Stomach (tissue), 9 donors: Measurements from ENCODE around the gene MYL7. TPM values are rescaled to one million over a fixed set of nuclear protein-coding genes. Genes with fewer than 3 reads are reported as not detected.
"Not testable (repeated sequence)": the region's sequence is repeated elsewhere in the genome, so short reads cannot be mapped to it uniquely, and the experiment has no call there.

Experiments
- DNase-seq, 2 donors: peaks; one replicate each; pipeline versions ENCODE4 v3.0.0 to v3.0.0-alpha.2; 2013 to 2019
- H3K27ac ChIP-seq, 5 donors: fragments of 200-600 bp in 4 of 5; sonication (generic) in 4 of 5; one replicate each; pipeline ENCODE4 v1.5.1; 2013 to 2019; ENCODE audit warnings: mild to moderate bottlenecking in 1 of 5, moderate library complexity in 1 of 5
- H3K27me3 ChIP-seq, 3 donors: fragments of 200-600 bp; sonication (generic); one replicate each; pipeline ENCODE4 v1.5.1; 2017 to 2019; ENCODE audit warnings: mixed run types in 1 of 3
- H3K36me3 ChIP-seq, 4 donors: fragments of 200-600 bp; sonication (generic); 1 replicate in 3 of 4; 2 replicates in 1 of 4; pipeline ENCODE4 v1.5.1; 2016 to 2019
- H3K4me1 ChIP-seq, 4 donors: fragments of 200-600 bp; sonication (generic); one replicate each; pipeline ENCODE4 v1.5.1; 2016 to 2019
- H3K4me3 ChIP-seq, 4 donors: fragments of 200-600 bp; sonication (generic) in 3 of 4; one replicate each; pipeline ENCODE4 v1.5.1; 2016 to 2019; ENCODE audit warnings: mild to moderate bottlenecking in 1 of 4
- H3K9me3 ChIP-seq, 4 donors: fragments of 200-600 bp; sonication (generic); one replicate each; pipeline ENCODE4 v1.5.1; 2016 to 2019
- EP300 ChIP-seq: sonication (generic); formaldehyde crosslinking; IDR thresholded peaks from one replicate; pipeline ENCODE4 v1.6.1; 2017; ENCODE audit warnings: antibody characterized with exemption
- POLR2A ChIP-seq, 4 donors: fragments of 450-650 bp; IDR thresholded peaks; one replicate each; pipeline ENCODE4 v1.6.1; 2016; ENCODE audit warnings: antibody characterized with exemption in 4 of 4, control low read depth in 2 of 4, mild to moderate bottlenecking in 1 of 4, moderate library complexity in 1 of 4
- POLR2AphosphoS5 ChIP-seq, 3 donors: sonication (generic); formaldehyde crosslinking; IDR thresholded peaks; one replicate each; pipeline ENCODE4 v1.6.1; 2016; ENCODE audit warnings: antibody characterized with exemption in 3 of 3
- WGBS, 5 donors: extraction: QIAGEN DNeasy Blood & Tissue Kit in 3 of 5; methylation state at CpG; one replicate each; pipeline versions ENCODE4 v1.1.5 to v1.1.7; 2013 to 2018; 5-methylcytosine and 5-hydroxymethylcytosine counted together
- intact Hi-C: fragments of 100-400 bp; cut with DNase I; formaldehyde crosslinking; loops from one replicate; pipeline ENCODE4 v1.15.1; 2023; ENCODE audit warnings: low total_unique reads
- polyA plus RNA-seq, 3 donors: library from polyadenylated mRNA; stranded (reverse); fragments of 200-250 nt; gene quantifications; one replicate each; pipeline ENCODE4 v1.2.3, GENCODE V29; 2013
- total RNA-seq, 5 donors: library from RNA; depleted of rRNA; stranded (reverse); fragments of >200 nt; gene quantifications; one replicate each; pipeline versions ENCODE4 v1.1.0 to v1.2.3, GENCODE V29; 2014 to 2016
- TF ChIP-seq, protein P1 (sequence below), 7 experiments: fragments of 450-650 bp in 4 of 7; fragments of 200-600 bp in 3 of 7; sonication (generic) in 3 of 7; IDR thresholded peaks; one replicate each; pipeline ENCODE4 v1.5.1; 2016 to 2019; ENCODE audit warnings: antibody characterized with exemption in 7 of 7, control low read depth in 2 of 7, mild to moderate bottlenecking in 1 of 7
- donor health status: healthy with polysubstance abuse.
- donor health status: Bipolar disorder and iron deficiency.
- donor health status: healthy.

MYL7 gene
- total and polyA plus RNA-seq, 8 donors = 2.2 TPM; not detected in 7

DNA sequence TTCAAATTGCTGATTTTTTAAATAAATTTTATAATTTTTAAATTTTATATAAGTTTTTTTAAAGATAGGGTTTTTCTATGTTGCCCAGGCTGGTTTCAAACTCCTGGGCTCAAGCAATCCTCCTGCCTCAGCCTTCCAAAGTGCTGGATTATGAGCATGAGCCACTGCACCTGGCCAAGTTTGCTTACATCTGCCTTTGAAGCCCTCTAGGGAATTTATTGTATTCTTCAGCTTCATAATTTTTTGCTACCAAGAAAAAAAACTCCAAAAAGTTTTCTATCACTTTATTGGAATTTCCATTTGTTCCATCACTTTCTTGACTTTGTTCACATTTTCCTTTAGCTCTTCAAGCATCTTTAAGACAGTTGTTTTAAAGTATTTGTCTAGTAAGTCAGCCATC lies 14.0 kb downstream of the MYL7 start:
- no peaks in the 10 kb centered on the region for H3K36me3 ChIP-seq
- H3K4me3 ChIP-seq = no peak overlapping the region
- TF ChIP-seq POLR2A (IDR thresholded peaks at IDR 0.05) = no peak
- TF ChIP-seq, protein P1, sequence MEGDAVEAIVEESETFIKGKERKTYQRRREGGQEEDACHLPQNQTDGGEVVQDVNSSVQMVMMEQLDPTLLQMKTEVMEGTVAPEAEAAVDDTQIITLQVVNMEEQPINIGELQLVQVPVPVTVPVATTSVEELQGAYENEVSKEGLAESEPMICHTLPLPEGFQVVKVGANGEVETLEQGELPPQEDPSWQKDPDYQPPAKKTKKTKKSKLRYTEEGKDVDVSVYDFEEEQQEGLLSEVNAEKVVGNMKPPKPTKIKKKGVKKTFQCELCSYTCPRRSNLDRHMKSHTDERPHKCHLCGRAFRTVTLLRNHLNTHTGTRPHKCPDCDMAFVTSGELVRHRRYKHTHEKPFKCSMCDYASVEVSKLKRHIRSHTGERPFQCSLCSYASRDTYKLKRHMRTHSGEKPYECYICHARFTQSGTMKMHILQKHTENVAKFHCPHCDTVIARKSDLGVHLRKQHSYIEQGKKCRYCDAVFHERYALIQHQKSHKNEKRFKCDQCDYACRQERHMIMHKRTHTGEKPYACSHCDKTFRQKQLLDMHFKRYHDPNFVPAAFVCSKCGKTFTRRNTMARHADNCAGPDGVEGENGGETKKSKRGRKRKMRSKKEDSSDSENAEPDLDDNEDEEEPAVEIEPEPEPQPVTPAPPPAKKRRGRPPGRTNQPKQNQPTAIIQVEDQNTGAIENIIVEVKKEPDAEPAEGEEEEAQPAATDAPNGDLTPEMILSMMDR (IDR thresholded peaks at IDR 0.05) = no peak
- TF ChIP-seq EP300 = no peak
- no peak for TF ChIP-seq POLR2AphosphoS5 (IDR thresholded peaks at IDR 0.05)
- H3K27ac ChIP-seq = no peak overlapping the region
- intact Hi-C loops = loop anchor here (10.0 kb wide), 1 partner anchor 52 kb away; no protein-coding TSS in a partner anchor
- no peaks in the 10 kb centered on the region for H3K27me3 ChIP-seq
- H3K4me1 ChIP-seq = peaks cover 6 to 22% (median 16%) of the 10 kb centered on the region in 4 donors
- DNase-seq = no peak
- H3K9me3 ChIP-seq = no peaks in the 10 kb centered on the region

DNA sequence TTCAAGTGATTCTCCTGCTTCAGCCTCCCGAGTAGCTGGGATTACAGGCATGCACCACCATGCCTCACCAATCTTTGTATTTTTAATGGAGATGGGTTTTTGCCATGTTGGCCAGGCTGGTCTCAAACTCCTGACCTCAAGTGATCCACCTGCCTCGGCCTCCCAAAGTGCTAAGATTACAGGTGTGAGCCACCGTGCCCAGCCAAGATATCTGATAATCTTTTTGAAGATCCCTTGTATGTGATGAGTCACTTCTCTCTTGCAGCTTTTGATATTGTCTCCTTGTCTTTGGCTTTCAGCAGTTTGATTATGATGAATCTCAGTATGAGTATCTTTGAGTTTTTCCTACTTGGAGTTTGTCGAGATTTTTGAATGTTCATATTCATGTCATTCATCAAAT lies 14.6 kb downstream of the MYL7 start:
- peaks cover 6 to 28% (median 21%) of the 10 kb centered on the region in 4 donors for H3K4me1 ChIP-seq

DNA sequence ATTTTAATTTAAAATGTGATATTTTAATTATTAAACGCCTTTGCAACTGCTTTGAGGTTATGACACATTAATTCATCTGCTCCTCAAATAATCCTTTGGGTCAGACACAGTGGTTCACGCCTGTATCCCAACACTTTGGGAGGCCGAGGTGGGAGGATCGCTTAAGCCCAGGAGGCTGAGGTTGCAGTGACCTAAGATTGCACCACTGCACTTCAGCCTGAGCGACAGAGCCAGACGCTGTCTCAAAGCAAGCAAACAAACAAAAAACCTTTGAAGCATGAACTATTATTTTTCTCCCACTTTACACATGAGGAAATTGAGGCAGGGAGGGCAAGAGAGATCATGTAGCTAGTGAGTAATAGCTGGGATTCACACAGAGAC lies 16.3 kb downstream of the MYL7 start:
- 91 to 95% (median 93%) methylated on average over 6 of the region's 6 CpGs for WGBS, 5 donors
- intact Hi-C loops = loop anchor here (10.0 kb wide), 1 partner anchor 50 kb away; no protein-coding TSS in a partner anchor
- no peaks in the 10 kb centered on the region for H3K9me3 ChIP-seq
- no peak overlapping the region for H3K27ac ChIP-seq
- H3K4me3 ChIP-seq = no peak overlapping the region
- TF ChIP-seq POLR2A (IDR thresholded peaks at IDR 0.05) (no peak), POLR2AphosphoS5 (IDR thresholded peaks at IDR 0.05) (no peak), EP300 (no peak)
- TF ChIP-seq, protein P1 (IDR thresholded peaks at IDR 0.05) = no peak
- peaks cover 5 to 22% (median 19%) of the 10 kb centered on the region in 4 donors for H3K36me3 ChIP-seq
- no peak for DNase-seq
- no peaks in the 10 kb centered on the region for H3K27me3 ChIP-seq
- H3K4me1 ChIP-seq = peaks cover 6 to 37% (median 31%) of the 10 kb centered on the region in 4 donors

More for the DNA sequence above, 14.6 kb downstream of the MYL7 start:
- DNase-seq, H3K4me3 ChIP-seq, H3K27ac ChIP-seq, H3K27me3 ChIP-seq, H3K36me3 ChIP-seq, H3K9me3 ChIP-seq: not testable (repeated sequence)
- 81 to 91% (median 86%) methylated on average over 4 of the region's 4 CpGs for WGBS, 5 donors
- intact Hi-C loops = loop anchor here (10.0 kb wide), 1 partner anchor 52 kb away; no protein-coding TSS in a partner anchor

DNA sequence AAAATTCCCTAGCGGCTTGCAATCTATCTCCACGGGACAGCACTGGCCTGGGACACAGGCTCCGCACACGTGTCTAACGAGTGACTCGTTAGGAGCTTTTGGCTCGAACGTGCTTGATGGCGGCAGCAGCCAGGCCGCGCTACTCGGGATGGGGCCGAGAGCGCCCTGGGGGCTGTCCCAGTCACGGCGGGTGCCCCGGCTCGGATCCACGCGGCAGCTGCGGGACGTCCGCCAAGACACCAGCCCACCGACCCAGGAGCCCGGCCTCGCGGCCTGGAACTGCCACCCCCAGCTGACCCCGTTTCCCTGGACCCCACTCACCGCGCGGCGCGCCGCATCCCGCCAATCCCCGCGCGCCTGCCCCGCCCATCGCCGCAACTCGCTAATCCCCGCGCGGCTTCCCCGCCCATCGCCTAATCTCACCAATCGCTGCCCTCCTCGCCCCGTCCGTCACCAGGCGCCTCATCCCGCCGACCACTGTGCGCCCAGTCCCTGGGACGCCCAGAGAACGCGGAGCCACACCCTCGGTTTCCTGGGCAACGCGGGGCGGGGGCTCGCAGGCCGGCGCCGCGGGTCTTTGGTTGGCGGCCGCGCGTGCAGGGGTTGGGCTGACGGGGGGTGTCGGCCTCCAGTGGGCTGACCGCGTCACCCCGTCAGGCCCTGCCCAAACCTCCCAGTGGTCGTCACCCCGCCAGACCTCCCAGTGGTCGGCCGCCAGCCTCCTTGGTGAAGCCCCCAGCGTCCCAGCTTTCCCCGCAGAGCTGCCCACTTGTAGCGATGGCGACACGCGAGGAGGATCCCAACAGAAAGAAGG lies 17.7 kb downstream of the MYL7 start, which contains the start of gene POLD2:
Gene POLD2 (minus strand): TSS at position 359 of the 814 bp plus-strand sequence. CDS start 1,495 bp downstream, outside the sequence.
- no peaks in the 10 kb centered on the region for H3K27me3 ChIP-seq
- H3K4me3 ChIP-seq = peak within 1 kb of the TSS; percentile 59 to 91 (median 82)
- peaks cover 6 to 45% (median 35%) of the 10 kb centered on the region in 4 donors for H3K4me1 ChIP-seq
- intact Hi-C loops = loop anchor here (10.0 kb wide), 1 partner anchor 49 kb away; no protein-coding TSS in a partner anchor
- peaks cover 5 to 36% (median 28%) of the 10 kb centered on the region in 4 donors for H3K36me3 ChIP-seq
- WGBS, 5 donors = 0 to 1% (median 0%) methylated on average over 52 to 86 of the region's 86 CpGs
- no peaks in the 10 kb centered on the region for H3K9me3 ChIP-seq
- H3K27ac ChIP-seq = peak within 1 kb of the TSS; percentile 82 to 94 (median 93)
- DNase-seq = peak; percentile 97 to 99
- TF ChIP-seq, protein P1 (IDR thresholded peaks at IDR 0.05) = no peak
- peak; percentile 16 to 73 (median 20) for TF ChIP-seq POLR2AphosphoS5 (IDR thresholded peaks at IDR 0.05)
